HCEC 1CT (cell line): ENCODE results near the gene DCAF4.
"Not testable (repeated sequence)": the region's sequence is repeated elsewhere in the genome, so short reads cannot be mapped to it uniquely, and the experiment has no call there.

ENCODE experiments used
- DNase-seq: peaks from one replicate; pipeline ENCODE4 v3.0.0-alpha.2; 2017

The DCAF4 gene

DNA sequence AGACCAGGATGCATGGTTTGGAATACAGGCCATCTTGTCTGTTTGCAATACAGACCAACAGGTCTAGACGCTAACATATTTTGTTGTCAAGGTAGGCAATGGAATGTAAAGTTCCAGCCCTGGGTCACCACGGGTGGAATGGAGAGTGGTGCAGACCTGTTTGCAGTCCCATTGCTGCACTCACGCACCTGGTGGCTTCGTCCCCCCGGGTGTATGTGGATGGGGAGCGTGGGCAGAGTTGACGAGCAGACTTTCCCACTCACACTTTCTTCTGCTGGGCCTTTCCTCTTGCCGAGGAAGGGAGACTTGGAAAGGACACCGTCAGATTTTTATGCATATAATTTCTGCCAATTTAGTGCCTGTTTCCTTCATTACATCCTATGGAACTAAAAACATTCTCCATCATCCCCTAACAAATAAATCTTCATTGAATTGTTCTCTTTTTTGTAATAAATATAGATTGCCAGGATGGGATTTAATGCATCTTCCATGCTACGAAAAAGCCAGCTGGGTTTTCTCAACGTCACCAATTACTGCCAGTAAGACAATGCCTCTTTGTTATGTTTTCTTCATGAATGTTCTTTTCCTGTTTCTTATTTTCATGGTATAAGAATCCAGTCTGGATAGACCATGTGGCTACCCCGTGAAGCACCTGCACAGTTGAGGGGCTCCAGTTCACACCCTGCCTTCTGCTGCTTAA, 15.2 kb downstream of the DCAF4 start:
- DNase-seq: no peak

DNA sequence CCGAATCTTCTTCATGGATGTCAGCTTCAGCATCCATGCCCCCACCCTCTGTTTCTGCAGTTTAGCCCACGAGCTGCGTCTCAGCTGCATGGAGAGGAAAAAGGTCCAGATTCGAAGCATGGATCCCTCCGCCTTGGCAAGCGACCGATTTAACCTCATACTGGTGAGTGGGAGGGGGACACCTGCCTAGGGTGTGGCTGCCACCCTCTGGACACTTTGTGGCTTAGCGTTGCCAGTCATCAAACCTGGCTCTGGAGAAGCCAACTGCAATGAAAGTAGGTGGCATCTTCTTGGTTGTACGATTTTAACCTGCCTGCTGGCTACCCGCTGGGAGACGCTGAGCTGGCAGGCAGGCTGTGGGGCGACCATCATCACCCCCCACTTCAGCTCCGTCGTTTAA, 16.7 kb downstream of the DCAF4 start:
- no peak for DNase-seq

DNA sequence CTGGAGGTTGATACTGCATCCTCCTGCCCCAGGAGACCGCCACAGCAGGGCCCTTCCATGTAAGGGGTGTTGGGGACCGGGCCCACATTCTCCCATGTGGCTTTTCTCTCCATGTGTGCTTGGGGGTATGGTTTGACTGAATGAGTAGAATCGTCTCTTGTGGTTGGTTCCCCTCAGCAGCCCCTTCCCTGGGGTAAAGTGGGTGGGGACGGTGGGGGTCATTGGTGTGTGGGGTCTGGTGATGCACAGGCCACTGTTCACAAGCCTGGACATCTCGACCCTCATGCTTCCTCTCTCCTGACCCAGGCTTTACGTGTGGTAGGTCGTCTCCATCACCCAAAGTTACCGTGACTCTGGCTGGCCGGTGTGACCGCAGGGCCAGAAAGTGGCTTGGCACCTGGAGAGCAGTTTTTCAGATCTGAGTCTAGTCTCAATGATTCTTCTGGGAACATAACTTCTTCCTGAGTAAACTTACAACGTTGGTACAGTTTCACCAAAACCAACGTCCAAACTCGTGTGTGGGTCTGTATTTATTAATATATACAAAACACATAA, 17.7 kb downstream of the DCAF4 start:
- DNase-seq: no peak

DNA sequence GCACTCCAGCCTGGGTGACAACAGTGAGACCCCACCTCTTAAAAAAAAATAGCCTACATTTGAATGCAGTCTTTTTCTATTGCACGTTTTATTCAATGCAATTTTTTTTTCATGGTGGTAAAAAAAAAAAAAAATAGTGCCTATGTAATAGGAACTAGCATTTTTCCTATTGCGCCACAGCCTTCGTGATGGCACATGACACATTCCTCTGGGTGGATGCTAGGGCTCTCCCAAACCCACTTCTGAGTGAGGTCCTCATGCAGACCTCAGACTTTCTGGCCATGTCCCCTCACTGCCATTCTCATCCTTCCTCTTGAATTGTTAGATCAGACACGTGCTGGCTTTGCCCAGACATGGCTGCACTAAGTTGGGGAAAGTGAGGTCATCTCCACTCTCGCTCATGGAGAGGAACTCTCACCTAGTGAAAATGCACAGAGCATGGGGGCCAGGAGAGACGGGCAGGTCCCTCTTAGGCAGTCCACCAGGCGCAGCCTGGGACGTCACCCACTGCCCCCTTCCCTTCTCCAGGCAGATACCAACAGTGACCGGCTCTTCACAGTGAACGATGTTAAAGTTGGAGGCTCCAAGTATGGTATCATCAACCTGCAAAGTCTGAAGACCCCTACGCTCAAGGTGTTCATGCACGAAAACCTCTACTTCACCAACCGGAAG, 19.2 kb downstream of the DCAF4 start:
- no peak for DNase-seq

DNA sequence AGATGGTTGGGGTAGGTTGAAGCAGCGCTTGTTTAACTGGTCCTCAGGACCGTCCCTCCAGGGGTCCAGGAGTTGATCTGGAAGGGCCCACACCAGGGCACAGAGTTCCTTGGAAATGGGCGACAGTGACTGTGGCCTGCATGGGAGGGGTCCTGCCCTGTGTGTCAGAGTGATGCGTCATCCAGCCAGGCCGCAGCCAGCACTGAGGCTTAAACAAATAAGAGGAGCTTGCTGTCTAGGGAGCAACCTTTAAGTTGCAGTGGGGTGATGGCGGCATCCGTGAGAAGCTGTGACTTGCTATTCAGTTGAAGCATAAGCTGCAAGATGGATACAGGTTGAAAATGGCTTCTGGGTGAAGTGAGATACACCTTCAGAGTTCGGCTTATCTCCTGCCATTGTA, 20.2 kb downstream of the DCAF4 start:
- no peak for DNase-seq

DNA sequence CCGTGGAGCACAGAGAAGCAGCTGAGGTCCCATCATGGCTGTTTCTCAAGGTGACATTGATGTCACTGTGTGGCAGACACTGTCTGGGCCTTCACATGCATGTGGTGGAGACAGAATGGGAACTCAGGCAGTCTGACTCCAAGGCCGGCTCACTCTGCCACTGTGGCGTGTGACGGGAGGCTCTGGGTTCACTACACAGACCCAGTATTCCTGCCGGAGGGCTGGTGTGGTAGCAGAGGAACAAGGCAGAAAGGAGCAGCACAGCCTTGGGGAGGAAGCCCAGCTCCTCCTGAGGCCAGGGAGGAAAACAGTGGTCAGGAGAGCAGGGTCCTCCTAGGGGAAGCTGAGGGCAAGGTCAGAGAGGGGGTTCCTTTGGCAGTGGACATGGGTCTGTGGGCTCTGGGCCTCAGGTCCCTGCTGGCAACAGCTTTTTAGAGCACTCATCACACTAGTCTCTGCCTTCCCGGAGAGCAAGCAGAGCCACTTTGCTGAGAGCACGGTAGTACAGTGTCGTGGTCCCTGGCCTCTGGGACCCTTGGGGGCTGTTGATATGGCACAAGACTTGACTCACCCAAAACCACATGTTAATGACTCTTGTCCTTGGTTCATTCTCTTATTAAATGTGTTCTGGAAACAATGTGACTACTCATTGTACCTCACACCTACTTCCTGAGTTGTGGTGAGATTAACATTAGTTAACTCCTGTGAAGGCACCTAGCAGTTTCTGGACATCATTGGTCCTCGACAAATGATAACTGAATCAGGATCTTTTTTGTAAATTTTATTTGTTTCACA, 21.3 kb downstream of the DCAF4 start:
- DNase-seq: no peak

DNA sequence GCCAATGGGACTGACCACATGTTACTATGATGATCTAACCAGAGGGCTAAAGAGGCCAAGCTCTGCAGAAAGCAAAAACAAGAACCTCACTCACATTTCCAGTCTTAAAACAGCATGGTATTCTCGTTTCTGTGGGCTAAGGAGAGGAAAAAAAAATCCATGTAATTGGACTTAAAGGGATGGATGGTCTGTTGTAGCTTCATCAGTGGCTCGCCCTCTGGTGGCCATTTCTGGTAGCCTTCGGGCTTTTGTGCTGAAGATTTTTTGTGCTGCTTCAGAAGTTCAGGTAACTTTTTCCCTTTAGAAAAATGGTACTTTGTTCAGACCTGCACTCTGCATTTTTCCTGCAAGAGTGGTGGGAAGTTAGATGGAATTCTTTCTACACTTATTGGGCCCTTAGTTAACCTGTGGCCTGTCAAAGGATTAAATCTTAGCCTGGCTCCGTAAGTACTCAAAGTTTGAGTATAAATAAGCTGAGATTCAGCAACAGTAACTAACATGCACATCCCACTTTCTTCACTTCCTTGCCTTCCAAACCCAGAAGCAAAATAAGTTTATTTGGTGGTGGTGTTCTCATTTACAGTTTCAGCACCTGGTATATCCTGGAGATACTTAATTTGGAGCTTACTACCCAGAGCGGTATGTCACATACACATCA, 22.3 kb downstream of the DCAF4 start:
- DNase-seq: peak; percentile 41

DNA sequence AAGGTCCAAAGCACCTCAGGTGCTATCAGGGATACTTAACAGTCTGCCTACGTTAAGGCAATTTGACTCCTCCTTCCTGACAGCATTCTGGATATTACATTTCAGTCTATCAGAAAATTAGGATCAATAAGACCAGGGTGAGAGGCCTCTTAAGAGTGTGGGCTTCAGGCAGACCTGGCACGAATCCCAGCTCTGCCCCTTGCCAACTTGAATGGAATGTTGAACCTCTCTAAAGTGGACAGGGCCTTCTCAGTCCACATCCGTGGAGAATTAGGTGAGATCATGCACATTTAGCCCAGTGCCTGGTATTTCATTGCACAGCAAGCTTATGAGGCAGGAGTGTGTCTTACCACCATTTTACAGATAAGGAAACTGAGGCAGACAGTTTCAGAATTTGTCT, 25.9 kb downstream of the DCAF4 start:
- no peak for DNase-seq

DNA sequence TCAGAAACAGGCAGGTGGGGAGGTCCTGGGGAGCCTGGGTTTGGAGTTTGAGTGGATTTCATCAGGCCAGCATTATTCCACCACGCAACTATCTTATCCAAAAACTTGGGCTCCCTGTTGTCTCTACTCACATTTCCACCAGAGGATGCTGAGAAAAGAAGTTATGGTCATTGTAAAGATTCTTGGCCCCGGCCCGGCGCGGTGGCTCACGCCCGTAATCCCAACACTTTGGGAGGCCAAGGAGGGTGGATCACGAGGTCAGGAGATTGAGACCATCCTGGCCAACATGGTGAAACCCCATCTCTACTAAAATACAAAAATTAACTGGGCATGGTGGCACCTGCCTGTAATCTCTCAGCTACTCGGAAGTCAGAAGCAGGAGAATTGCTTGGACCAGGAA, 30.5 kb downstream of the DCAF4 start:
- DNase-seq: not testable (repeated sequence)

DNA sequence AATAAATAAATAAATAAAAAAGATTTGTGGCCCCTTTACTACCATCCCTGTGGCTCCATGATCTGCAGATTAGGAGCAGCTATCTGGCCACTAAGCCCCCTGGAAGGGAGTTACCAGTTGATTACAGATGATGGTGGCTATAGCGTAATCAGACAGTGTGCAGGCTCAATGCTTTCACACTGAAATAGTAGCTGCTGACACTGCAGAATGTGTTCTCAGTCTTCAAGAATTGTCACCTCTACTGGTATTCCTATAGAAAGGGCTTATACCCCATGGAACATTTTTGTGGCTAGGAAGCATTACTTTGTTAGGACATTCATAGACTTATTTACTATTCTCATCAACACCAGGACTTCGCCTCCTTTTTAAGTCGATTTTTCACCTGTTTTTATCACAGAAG, 30.9 kb downstream of the DCAF4 start:
- DNase-seq: no peak

DNA sequence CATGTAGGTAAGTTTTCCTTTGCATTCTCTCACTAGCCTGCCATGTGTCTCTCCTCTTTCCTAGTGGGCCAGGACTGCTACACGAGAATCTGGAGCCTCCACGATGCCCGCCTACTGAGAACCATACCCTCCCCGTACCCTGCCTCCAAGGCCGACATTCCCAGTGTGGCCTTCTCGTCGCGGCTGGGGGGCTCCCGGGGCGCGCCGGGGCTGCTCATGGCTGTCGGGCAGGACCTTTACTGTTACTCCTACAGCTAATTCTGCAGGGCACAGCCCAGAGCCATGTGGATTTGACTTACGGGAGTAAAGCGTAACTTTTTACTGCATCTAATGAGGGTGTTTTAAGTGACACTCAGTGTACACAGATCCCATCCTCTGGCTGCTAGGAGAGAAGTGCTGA, 32.3 kb downstream of the DCAF4 start:
- no peak for DNase-seq

DNA sequence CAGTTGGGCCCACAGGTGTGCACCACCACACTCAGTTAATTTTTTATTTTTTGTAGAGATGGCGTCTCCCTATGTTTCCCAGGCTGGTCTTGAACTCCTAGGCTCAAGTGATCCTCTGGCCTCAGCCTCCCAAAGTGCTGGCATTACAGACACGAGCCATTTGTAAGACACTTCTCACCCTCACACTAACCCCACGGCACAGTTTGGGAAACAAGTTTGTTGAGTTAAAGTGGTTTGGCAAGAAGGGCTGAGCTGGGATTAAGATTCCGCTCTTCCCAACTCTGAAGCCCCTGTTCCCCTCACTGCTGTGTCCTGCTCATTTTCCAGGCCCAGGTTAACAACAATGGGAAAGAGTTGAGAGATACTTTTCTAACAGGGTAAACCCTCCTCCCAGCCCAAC, 34.8 kb downstream of the DCAF4 start:
- not testable (repeated sequence) for DNase-seq

DNA sequence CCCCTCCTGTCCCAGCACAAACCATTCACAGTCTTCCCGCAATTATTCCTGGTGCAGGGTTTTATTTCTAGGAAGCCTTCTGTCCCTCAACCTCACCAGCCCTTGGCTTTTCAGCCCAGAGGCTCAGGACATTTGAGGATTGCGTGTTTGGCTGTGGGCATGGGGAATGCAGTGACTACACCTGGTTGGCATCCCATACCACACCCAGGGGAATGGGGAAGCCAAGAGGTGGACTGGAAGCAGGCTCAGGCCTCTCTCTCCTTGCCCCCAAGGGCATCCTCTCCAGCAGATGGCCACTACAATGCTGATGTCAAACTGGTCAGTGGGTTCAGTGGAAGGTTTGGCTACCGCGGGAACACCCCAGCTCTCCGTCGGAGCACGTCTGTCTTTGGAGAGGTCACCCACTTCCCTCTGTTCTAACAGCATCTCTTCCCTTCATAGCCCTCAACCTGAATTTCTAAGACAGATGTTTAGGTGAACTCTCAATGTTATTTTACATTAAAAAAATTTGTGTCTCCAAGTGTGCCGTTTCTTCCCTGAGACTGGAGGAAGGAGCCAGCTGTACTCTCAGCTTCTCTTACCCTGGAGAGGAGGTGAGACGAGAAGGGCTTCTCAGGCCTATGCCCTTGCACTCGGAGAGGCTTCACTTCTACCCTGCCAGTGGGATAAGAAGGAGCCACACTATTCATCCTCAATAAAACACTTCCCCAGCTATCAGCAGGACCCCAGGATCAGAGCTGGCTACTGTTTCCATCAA, 35.5 kb downstream of the DCAF4 start:
- no peak for DNase-seq

DNA sequence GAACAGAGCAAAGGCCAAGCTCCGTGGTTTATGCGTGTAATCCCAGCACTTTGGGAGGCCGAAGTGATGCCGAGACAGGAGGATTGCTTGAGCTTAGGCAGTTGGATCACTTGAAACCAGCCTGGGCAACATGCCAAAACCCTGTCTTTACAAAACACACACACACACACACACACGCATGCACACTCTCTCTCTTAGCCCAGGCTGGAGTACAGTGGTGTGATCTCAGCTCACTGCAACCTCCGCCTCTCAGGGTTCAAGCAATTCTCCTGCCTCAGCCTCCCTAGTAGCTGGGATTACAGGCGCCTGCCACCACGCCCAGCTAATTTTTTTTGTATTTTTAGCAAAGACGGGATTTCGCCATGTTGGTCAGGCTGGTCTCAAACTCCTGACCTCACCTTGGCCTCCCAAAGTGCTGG, 36.1 kb downstream of the DCAF4 start:
- peak; percentile 33 for DNase-seq

DNA sequence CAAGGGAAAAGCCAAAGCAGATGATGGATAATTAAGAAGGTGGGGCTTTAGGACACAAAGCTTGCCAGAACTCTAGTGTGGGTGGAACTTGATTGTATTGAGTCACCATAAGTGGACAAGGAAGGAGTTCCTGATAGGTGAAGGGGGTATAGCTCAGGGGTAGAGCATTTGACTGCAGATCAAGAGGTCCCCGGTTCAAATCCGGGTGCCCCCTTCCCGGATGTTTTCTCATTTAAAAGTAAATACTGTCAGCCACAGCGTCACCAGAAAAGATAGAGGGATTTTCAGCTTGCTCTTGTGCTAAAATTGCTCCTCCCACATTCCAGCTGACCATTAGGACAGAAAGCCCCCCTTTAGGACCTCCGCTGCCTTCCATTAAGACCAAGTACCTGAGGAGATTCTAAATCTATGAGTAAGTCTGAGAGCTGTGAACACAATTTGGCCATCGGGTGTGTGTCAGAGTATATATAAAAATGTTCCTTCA, 36.6 kb downstream of the DCAF4 start:
- peak; percentile 83 for DNase-seq

DNA sequence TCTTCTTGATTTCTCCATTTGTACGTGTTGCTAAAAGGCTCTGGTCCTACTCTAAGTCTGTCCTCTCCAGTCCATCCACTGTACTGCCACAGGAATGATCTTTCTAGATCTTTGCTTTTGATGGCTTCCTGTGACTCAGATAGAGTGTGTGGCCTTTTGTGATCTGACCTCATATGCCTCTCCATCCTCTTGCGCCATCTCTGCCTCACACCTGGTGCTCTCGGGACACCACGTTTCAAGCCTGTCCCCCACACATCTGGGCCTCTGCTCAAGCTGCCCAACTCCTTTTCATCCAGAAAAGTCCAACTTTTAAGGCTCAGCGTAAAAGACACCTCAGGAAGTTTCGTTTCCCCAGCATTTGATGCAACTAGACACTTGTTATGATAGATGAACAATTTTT, 39.0 kb downstream of the DCAF4 start:
- DNase-seq: peak; percentile 82

DNA sequence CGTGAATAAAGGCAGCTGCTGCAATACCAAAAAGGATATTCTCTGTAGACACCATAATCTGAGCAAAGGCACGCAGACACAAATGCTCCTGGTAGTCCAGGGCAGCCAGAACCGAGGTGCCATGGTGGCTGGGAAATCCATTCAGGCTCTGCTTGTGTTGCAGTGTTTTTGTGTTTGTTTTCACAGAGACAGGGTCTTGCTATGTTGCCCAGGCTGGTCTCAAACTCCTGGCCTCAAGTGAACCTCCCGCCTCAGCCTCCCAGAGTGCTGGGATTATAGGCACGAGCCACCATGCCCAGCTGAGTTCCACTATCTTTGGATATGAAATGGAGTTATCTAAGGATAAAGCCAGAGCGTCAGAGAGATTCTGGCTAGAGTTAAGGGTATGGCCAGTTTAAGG, 39.8 kb downstream of the DCAF4 start:
- DNase-seq: no peak

DNA sequence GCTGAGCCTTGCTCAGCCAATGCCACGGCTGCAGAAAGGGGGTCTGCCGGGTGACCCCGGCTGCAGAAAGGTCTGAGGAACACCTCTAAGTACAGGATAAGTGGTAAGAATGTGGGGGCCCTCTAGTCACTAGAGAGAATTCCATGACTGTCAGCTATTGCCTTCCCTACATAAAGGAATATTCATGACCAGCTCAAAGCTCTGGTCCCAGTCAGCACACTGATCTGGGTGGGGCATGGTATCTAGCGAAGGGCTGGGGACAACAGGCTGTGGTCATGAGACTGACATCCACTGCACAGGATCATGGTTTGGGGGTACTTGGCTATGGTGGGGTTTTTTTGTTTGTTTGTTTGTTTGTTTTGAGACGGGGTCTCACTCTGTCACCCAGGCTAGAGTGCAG, 42.1 kb downstream of the DCAF4 start:
- DNase-seq: no peak

DNA sequence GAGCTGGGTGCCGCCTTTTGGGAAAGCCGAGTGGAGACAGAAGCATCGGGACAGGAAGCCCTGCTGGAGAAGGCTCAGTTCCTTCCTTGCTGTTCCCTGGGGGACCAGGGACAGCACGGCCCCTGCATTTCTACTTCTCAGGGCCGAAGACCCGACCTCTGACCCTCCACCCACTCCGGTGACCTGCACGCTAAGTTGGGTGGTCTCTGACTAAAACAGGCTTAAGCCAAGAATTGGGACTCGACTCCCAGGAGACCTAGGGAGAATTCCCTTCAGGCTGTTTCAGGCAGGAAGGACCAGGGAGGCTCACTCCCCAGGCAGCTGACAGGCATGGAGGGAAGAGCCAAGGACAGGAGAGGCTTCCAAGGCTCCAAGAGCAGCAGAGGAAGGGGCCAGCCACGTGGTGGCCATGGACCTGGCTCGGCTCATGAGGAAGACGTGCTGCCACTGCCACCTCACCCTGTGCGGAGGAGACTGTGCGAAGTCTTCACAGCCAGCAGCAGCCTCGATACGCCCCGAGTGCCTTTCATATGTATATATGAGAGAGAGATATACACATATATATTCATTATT, 43.9 kb downstream of the DCAF4 start:
- DNase-seq: no peak

DNA sequence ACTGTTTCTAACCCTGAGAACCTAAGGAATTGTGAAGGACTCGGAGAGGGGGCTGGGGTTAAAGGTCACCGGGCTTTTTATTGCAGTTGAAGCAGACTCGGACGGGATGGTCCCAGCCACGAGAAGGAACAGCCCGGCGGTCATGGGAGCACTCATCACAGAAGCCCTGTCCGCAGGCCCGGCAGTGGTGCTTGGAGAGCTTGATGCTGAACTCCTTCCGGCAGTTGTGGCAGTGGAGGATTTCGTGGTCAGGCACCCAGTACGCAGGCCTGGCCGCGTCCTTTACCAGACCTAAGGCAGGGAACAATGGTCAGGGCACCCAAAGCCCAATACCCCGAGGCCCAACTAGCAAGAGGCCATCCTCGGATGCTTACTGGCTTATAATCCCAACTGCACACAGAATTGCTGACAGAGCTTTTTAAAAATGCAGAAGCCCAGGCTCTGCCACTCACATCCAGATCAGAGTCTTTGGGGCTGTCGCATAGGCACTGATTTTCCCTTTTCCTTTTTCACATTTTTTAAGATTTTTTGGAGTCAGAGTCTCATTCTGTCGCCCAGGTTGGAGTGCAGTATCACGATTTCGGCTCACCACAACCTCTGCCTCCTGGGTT, 44.7 kb downstream of the DCAF4 start:
- DNase-seq: no peak

DNA sequence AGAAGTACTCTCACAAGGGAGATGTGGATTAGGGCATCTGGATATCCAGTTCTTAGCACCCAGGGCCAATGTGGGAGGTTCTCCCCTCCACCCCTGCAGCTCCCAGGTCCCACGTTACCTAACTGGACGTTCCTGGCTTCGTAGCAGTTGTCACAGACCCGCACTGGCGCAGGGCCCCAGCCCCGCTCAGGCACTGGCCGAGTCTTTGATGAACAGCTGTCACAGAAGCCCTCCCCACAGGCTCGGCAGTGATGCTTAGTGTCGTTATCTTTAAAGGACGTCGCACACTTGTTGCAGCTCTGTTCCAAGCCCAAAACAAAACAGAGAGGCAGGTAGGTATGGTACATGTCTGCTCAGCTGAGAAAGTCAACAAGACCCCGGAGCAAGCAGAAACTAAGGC, 48.4 kb downstream of the DCAF4 start:
- no peak for DNase-seq
